Transverse colon (tissue), 4 donors: ENCODE results near the gene COA6.

Source experiments
- CTCF ChIP-seq, 5 experiments: fragments of 200-600 bp in 3 of 5; fragments of 450-650 bp in 2 of 5; sonication (generic) in 3 of 5; IDR thresholded peaks; 1 replicate in 2 of 5; 2 replicates in 3 of 5; pipeline ENCODE4 v1.5.1; 2016 to 2017; ENCODE audit warnings: antibody characterized with exemption in 5 of 5, inconsistent platforms in 3 of 5, mild to moderate bottlenecking in 2 of 5, moderate library complexity in 1 of 5
- EP300 ChIP-seq: sonication (generic); formaldehyde crosslinking; IDR thresholded peaks from one replicate; pipeline ENCODE4 v1.6.1; 2017; ENCODE audit warnings: antibody characterized with exemption, low read depth
- POLR2A ChIP-seq: fragments of 450-650 bp; IDR thresholded peaks from one replicate; pipeline ENCODE4 v1.6.1; 2016; ENCODE audit warnings: antibody characterized with exemption, mild to moderate bottlenecking, moderate library complexity
- POLR2AphosphoS5 ChIP-seq, 3 donors: sonication (generic); formaldehyde crosslinking; IDR thresholded peaks; one replicate each; pipeline ENCODE4 v1.6.1; 2016; ENCODE audit warnings: antibody characterized with exemption in 3 of 3

- TF ChIP-seq EP300 (no peak), POLR2A (no peak), CTCF (IDR thresholded peaks at IDR 0.05) (no peak), POLR2AphosphoS5 (IDR thresholded peaks at IDR 0.05) (no peak)
These were observed 28.0 kb upstream of the COA6 start for GRCh38 chr1:234345237-234345636.
